ENCODE data around the gene TMEM94.
"Not testable (repeated sequence)": the region's sequence is repeated elsewhere in the genome, so short reads cannot be mapped to it uniquely, and the experiment has no call there.

The TMEM94 gene

GRCh38 chr17:75418531-75418930 lies 37.9 kb upstream of the TMEM94 start:
- H3K4me2 ChIP-seq = peak overlapping the region; percentile 4 to 78 (median 39); a peak in 17 of 22 replicates
- TF ChIP-seq Cebpa-rat (IDR thresholded peaks at IDR 0.05) = no peak

DNA sequence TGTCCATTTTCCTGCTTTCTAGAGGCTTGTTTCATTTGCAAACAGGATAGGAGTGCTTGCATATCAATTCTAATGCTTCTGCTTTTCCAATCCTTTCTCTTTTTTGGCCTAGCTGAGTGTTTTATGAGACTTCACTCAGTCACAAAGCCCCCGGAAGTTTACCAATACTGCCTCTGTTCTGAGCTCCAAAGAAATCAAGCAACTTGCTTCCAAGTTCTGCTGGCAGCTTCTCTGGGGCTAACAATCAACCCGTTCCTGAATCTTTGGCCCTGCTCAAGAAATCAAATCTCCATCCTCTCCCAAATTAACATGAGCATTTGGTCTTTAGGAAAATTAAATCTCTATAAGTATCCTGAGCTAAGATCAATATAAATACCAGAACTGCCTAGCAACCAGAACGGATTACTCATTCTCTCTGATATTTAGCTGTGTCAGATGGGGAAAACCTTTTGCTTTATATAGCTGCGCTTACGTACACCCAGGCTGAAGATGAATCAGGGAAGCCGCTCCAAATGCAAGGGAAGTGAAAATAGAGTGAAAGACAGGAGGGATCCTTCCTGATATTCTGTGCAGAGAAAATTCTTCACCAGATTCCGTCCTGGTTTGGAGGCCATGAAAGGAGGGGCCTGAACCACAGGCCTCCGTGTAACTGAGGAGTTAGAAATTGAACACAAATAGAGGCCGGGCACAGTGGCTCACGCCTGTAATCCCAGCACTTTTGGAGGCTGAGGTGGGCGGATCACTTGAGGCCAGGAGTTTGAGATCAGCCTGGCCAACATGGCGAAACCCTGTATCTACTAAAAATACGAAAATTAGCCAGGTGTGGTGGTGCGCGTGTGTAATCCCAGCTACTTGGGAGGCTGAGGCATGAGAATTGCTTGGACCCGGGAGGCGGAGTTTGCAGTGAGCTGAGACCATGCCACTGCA lies 27.6 kb upstream of the TMEM94 start:
- Histone ChIP-seq H3K9ac (peak overlapping the region; percentile 53 to 78 (median 68)), H3K9me3 (replicated peaks in 1 of 11) (no peaks in the 10 kb centered on the region; a peak in 2 of 22 replicates), H3K4me1 (peaks cover 47 to 90% (median 86%) of the 10 kb centered on the region in 10 experiments), H3K27me3 (no peaks in the 10 kb centered on the region), H3K36me3 (no peaks in the 10 kb centered on the region), H3K4me2 (peak overlapping the region; percentile 66 to 90 (median 78)), H3K27ac (peak overlapping the region; percentile 80 to 91 (median 86)), H4K20me1 (no peaks in the 10 kb centered on the region), H3K4me3 (peak overlapping the region in 2 of 10 experiments; percentile 16 to 25; a peak in 1 of 20 replicates)
- no peak for TF ChIP-seq Cebpa-rat (IDR thresholded peaks at IDR 0.05)

More at GRCh38 chr17:75418531-75418930, 37.9 kb upstream of the TMEM94 start:
- no peaks in the 10 kb centered on the region for H3K36me3 ChIP-seq
- H4K20me1 ChIP-seq = no peaks in the 10 kb centered on the region
- H3K27me3 ChIP-seq = no peaks in the 10 kb centered on the region
- peak overlapping the region in 4 of 11 experiments; percentile 30 to 36 (median 34); a peak in 2 of 22 replicates for H3K9ac ChIP-seq
- peaks cover 14 to 80% (median 62%) of the 10 kb centered on the region in 10 experiments for H3K4me1 ChIP-seq
- H3K27ac ChIP-seq = peak overlapping the region in 7 of 11 experiments; percentile 15 to 48 (median 34); a peak in 9 of 22 replicates
- no peaks in the 10 kb centered on the region for H3K9me3 ChIP-seq (replicated peaks in 1 of 11)
- H3K4me3 ChIP-seq = peak overlapping the region in 3 of 10 experiments; percentile 14 to 25 (median 15); a peak in 2 of 20 replicates

DNA sequence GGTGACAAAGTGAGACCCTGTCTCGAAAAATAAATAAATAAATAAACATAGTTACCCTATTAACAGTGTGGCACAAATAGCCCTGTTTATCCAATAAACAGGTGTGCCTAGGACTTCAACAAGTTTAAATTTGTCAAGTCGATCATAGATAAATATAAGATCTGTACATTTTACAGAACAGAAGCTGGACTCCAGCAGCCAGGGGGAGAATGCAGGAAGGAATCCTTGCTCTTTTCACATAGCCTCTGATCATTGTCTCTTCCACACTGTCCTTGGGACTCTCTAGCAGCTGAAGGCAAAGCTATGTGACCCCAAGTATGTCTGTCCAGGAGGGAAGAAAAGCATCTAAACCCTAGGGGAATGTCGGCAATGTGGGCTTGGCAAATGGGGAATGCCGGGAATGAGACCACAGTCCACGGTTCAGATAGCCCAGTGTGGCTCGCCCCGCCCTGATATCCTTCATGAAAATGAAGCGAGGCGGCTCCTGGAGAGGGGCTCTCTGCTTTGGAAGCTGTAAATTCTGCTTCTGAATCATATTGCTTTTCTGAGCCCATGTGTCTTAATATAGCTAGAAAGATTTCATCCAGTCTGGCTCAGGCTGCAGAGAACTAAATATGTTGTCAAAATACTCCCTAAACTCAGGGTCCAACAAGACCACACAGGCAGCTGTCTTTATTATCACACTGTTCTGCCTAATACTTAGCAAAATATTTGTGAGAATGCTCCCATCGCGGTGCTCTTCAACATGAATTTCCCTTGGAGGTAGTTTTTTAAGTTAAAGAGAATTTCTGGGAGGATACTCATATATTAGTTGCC lies 26.1 kb upstream of the TMEM94 start:
- H3K9ac ChIP-seq = peak overlapping the region in 10 of 11 experiments; percentile 1 to 71 (median 39); a peak in 10 of 22 replicates
- H3K9me3 ChIP-seq (replicated peaks in 1 of 11) = no peaks in the 10 kb centered on the region; a peak in 2 of 22 replicates
- no peak overlapping the region for H3K4me3 ChIP-seq
- H3K27ac ChIP-seq = peak overlapping the region in 10 of 11 experiments; percentile 80 to 90 (median 84); a peak in 16 of 22 replicates
- peak overlapping the region; percentile 6 to 90 (median 75); a peak in 21 of 22 replicates for H3K4me2 ChIP-seq
- H3K36me3 ChIP-seq = no peaks in the 10 kb centered on the region
- H3K4me1 ChIP-seq = peaks cover 47 to 97% (median 92%) of the 10 kb centered on the region in 10 experiments
- no peaks in the 10 kb centered on the region for H3K27me3 ChIP-seq
- no peak for TF ChIP-seq Cebpa-rat (IDR thresholded peaks at IDR 0.05)
- no peaks in the 10 kb centered on the region for H4K20me1 ChIP-seq

DNA sequence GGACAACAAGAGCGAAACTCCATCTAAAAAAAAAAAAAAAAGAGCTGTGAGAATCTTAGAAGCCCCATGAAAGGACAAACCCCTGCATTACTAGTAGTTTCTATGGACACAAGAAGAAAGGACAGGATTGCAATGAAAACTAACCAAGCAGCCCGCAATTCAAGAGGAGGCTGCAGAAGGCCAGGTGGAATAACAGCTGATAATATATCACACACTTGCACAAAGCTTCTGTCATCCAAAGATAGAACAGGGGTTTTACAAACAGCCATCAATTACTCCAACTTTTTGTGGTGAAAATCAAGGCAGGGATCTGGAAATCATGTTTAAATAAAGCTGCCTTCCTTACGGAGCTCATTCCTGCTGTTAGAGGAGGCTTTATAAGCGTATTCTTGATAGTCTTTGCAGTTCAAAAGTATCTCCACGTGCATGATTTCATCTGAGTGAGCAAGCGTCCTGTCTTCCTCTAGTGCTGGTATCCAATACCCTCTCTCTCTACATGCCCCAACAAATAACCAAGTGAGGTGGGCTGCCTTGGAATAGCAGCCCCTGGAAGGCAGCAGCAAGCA lies 23.1 kb upstream of the TMEM94 start:
- Histone ChIP-seq H3K27ac (peak overlapping the region in 2 of 11 experiments; percentile 1 to 15; a peak in 3 of 22 replicates), H4K20me1 (no peaks in the 10 kb centered on the region), H3K4me3 (no peak overlapping the region), H3K9ac (no peak overlapping the region), H3K9me3 (replicated peaks in 1 of 11) (no peaks in the 10 kb centered on the region), H3K36me3 (no peaks in the 10 kb centered on the region), H3K4me1 (peaks cover 34 to 86% (median 79%) of the 10 kb centered on the region in 10 experiments), H3K4me2 (peak overlapping the region in 8 of 11 experiments; percentile 2 to 90 (median 38); a peak in 12 of 22 replicates), H3K27me3 (no peaks in the 10 kb centered on the region)
- no peak for TF ChIP-seq Cebpa-rat (IDR thresholded peaks at IDR 0.05)

DNA sequence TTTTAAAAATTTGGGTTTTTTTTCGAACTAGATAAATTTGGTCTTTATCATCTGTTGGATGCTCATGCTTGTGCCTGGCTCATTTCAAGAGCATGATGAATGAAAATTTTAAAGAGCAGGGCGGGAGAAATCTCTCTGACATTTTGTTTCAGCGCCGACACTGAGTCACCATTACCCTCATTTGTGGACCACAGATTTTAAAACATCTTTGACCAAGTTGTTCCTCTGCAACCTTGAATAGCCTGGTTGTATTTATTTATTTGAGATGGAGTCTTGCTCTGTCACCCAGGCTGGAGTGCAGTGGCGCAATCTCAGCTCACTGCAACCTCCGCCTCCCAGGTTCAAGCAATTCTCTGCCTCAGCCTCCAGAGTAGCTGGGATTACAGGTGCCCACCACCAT lies 22.0 kb upstream of the TMEM94 start:
- not testable (repeated sequence) for H4K20me1 ChIP-seq; H3K27me3 ChIP-seq; H3K27ac ChIP-seq; H3K36me3 ChIP-seq; H3K9ac ChIP-seq; H3K4me3 ChIP-seq; H3K9me3 ChIP-seq (replicated peaks in 1 of 11)
- H3K4me2 ChIP-seq = peak overlapping the region in 2 of 11 experiments; percentile 28 to 37; a peak in 2 of 22 replicates
- H3K4me1 ChIP-seq = peaks cover 23 to 75% (median 68%) of the 10 kb centered on the region in 10 experiments

DNA sequence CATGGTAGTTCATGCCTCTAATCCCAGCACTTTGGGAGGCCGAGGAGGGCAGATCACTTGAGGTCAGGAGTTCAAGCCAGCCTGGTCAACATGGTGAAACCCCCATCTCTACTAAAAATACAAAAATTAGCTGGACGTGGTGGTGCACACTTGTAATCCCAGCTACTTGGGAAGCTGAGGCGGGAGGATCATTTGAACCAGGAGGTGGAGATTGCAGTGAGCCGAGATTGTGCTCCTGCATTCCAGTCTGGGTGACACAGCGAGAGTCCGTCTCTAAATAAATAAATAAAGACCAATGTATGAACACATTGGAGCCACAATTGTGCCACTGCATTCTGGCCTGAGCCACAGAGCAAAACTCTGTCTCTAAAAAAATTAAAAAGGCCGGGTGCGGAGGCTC lies 19.0 kb upstream of the TMEM94 start:
- peaks cover 18 to 67% (median 59%) of the 10 kb centered on the region in 10 experiments for H3K4me1 ChIP-seq
- not testable (repeated sequence) for H3K4me2 ChIP-seq; H3K4me3 ChIP-seq; H3K36me3 ChIP-seq; H3K9ac ChIP-seq; H3K27ac ChIP-seq; H4K20me1 ChIP-seq; H3K9me3 ChIP-seq (replicated peaks in 1 of 11); H3K27me3 ChIP-seq

DNA sequence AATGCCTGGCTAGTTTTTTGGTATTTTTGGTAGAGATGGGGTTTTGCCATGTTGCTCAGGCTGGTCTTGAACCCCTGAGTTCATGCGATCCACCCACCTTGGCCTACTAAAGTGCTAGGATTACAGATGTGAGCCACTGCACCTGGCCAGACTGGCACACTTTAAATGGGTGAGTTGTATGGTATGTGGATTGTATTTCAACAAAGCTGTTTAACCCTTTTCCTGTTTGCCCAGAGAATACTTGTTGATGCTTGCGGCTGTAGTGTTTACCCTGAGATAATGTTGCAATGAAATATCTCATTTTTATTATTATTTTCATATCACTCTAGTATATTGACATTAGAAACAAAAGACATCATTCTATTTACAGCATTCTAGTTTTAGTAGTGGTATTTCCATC lies 17.1 kb upstream of the TMEM94 start:
- peaks cover 23 to 62% (median 54%) of the 10 kb centered on the region in 10 experiments for H3K4me1 ChIP-seq

DNA sequence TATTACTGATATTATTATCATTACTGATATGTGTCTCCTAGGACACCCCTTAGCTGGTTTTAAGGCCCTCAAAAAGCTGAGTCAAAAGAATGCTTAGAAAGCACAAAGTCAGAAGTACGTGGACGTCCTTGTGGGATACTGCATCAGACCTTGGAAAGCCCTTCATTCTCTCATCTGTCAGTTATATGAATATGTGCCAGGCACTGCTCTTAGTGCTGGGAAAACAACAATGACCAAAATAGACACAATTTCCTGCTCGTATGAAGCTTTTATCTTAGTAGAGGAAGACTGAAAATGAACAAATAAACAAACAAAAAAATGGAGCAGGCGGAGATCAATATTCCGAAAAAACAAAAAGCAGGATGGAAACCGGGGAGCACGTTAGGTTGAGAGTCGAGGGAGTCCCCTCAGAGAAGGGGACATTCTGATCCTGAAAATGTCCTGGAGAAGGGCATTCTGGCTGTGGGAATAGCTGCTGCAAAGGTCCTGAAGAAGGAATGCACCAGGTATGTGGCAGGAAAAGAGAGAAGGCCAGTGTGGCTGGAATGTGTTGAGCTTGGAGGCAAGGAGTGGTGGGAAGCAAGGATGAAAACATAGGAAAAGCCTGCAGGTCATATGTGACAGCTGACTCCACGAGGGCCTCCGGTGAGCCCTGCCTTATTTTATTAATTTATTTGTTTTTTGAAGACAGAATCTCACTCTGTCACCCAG lies 15.5 kb upstream of the TMEM94 start:
- Histone ChIP-seq H3K4me2 (peak overlapping the region; percentile 21 to 65 (median 54); a peak in 19 of 22 replicates), H3K4me3 (no peak overlapping the region), H3K9ac (no peak overlapping the region; a peak in 1 of 22 replicates), H3K27me3 (no peaks in the 10 kb centered on the region), H4K20me1 (no peaks in the 10 kb centered on the region), H3K27ac (peak overlapping the region in 5 of 11 experiments; percentile 3 to 31 (median 16); a peak in 2 of 22 replicates), H3K4me1 (peaks cover 20 to 61% (median 53%) of the 10 kb centered on the region in 10 experiments), H3K9me3 (replicated peaks in 1 of 11) (no peaks in the 10 kb centered on the region), H3K36me3 (no peaks in the 10 kb centered on the region)
- no peak for TF ChIP-seq Cebpa-rat (IDR thresholded peaks at IDR 0.05)

More for the DNA sequence above, 17.1 kb upstream of the TMEM94 start:
- Histone ChIP-seq H3K27me3 (no peaks in the 10 kb centered on the region), H3K4me2 (no peak overlapping the region), H3K9me3 (replicated peaks in 1 of 11) (no peaks in the 10 kb centered on the region), H3K27ac (no peak overlapping the region), H4K20me1 (no peaks in the 10 kb centered on the region), H3K9ac (no peak overlapping the region), H3K36me3 (no peaks in the 10 kb centered on the region), H3K4me3 (no peak overlapping the region)
- no peak for TF ChIP-seq Cebpa-rat (IDR thresholded peaks at IDR 0.05)
